Testis (tissue), 2 donors: ENCODE data around the gene LAMTOR4.

Experiments
- CTCF ChIP-seq, 3 experiments: fragments of 450-650 bp in 2 of 3; fragments of 200-600 bp in 1 of 3; sonication (generic) in 1 of 3; IDR thresholded peaks; one replicate each; pipeline ENCODE4 v1.5.1; 2016 to 2019; ENCODE audit warnings: antibody characterized with exemption in 3 of 3, mild to moderate bottlenecking in 2 of 3, moderate library complexity in 1 of 3
- POLR2A ChIP-seq: fragments of 450-650 bp; IDR thresholded peaks from one replicate; pipeline ENCODE4 v1.6.1; 2017; ENCODE audit warnings: antibody characterized with exemption, mild to moderate bottlenecking, moderate library complexity

- no peak for TF ChIP-seq CTCF (IDR thresholded peaks at IDR 0.05)
- TF ChIP-seq POLR2A: no peak
Measured at GRCh38 chr7:100141555-100141949, 7.2 kb upstream of the LAMTOR4 start.
